Gastroesophageal sphincter (tissue), 4 donors: ENCODE data around the gene YDJC. TPM values are rescaled to one million over a fixed set of nuclear protein-coding genes. Genes with fewer than 3 reads are reported as not detected.
"Not testable (repeated sequence)": the region's sequence is repeated elsewhere in the genome, so short reads cannot be mapped to it uniquely, and the experiment has no call there.

Experiments
- ATAC-seq: fragments of 150-250 bp; one replicate; pipeline ENCODE4 v1.9.1; 2016; ENCODE audit warnings: mild to moderate bottlenecking, moderate library complexity
- H3K27ac ChIP-seq, 4 donors: fragments of 200-600 bp; sonication (generic) in 3 of 4; 1 replicate in 3 of 4; 2 replicates in 1 of 4; pipeline ENCODE4 v1.5.1; 2016 to 2019
- H3K27me3 ChIP-seq: fragments of 200-600 bp; sonication (generic); one replicate; pipeline ENCODE4 v1.5.1; 2019
- H3K36me3 ChIP-seq, 2 donors: fragments of 200-600 bp; sonication (generic); one replicate each; pipeline ENCODE4 v1.5.1; 2019; ENCODE audit warnings: control low read depth in 1 of 2
- H3K4me1 ChIP-seq, 3 donors: fragments of 200-600 bp; sonication (generic); 1 replicate in 2 of 3; 2 replicates in 1 of 3; pipeline ENCODE4 v1.5.1; 2016 to 2019; ENCODE audit warnings: control low read depth in 2 of 3
- H3K4me3 ChIP-seq, 2 donors: fragments of 200-600 bp; sonication (generic); one replicate each; pipeline ENCODE4 v1.5.1; 2019; ENCODE audit warnings: mild to moderate bottlenecking in 1 of 2, moderate library complexity in 1 of 2
- H3K9me3 ChIP-seq, 3 donors: fragments of 200-600 bp; sonication (generic); one replicate each; pipeline ENCODE4 v1.5.1; 2017 to 2019; ENCODE audit warnings: control low read depth in 2 of 3
- CTCF ChIP-seq, 4 experiments: fragments of 200-600 bp in 2 of 4; fragments of 450-650 bp in 2 of 4; sonication (generic) in 1 of 4; IDR thresholded peaks; one replicate each; pipeline ENCODE4 v1.5.1; 2017 to 2019; ENCODE audit warnings: antibody characterized with exemption in 4 of 4, mild to moderate bottlenecking in 2 of 4, moderate library complexity in 2 of 4
- EP300 ChIP-seq: sonication (generic); formaldehyde crosslinking; IDR thresholded peaks from one replicate; pipeline ENCODE4 v1.6.1; 2017; ENCODE audit warnings: antibody characterized with exemption, mild to moderate bottlenecking
- POLR2A ChIP-seq, 2 donors: fragments of 450-650 bp; IDR thresholded peaks; one replicate each; pipeline ENCODE4 v1.6.1; 2017; ENCODE audit warnings: antibody characterized with exemption in 2 of 2, mild to moderate bottlenecking in 2 of 2, moderate library complexity in 1 of 2
- POLR2AphosphoS5 ChIP-seq: sonication (generic); formaldehyde crosslinking; IDR thresholded peaks from one replicate; pipeline ENCODE4 v1.6.1; 2017; ENCODE audit warnings: antibody characterized with exemption
- WGBS, 2 donors: methylation state at CpG; one replicate each; pipeline ENCODE4 v1.1.5; 2018; ENCODE audit warnings: low coverage in 1 of 2; 5-methylcytosine and 5-hydroxymethylcytosine counted together
- total RNA-seq, 4 donors: library from RNA; depleted of rRNA; stranded (reverse); fragments of >200 nt; gene quantifications; one replicate each; pipeline ENCODE4 v1.1.0, GENCODE V29; 2016

The YDJC gene
- total RNA-seq, 4 donors from 2014 or later: 13.1 to 23.6 (median 22.1) TPM

- no peaks in the 10 kb centered on the region for H3K9me3 ChIP-seq
- ATAC-seq: no peak
- WGBS, 2 donors: 81 to 96% methylated on average over 3 to 5 of the region's 6 CpGs
- H3K4me1 ChIP-seq: peaks cover 0 to 33% (median 4%) of the 10 kb centered on the region in 3 donors
- H3K27me3 ChIP-seq: no peaks in the 10 kb centered on the region
- H3K4me3 ChIP-seq: no peak overlapping the region
- H3K36me3 ChIP-seq: peaks cover 0 to 32% of the 10 kb centered on the region in 2 donors
- TF ChIP-seq POLR2A (IDR thresholded peaks at IDR 0.05) (no peak), POLR2AphosphoS5 (no peak), CTCF (IDR thresholded peaks at IDR 0.05) (no peak), EP300 (no peak)
- no peak overlapping the region for H3K27ac ChIP-seq
Observed at GRCh38 chr22:21599053-21599893, 30.5 kb downstream of the YDJC start.

GRCh38 chr22:21598302-21598701 lies 31.5 kb downstream of the YDJC start:
- Histone ChIP-seq H3K27me3 (no peaks in the 10 kb centered on the region), H3K4me3 (no peak overlapping the region), H3K4me1 (peaks cover 0 to 43% (median 4%) of the 10 kb centered on the region in 3 donors), H3K9me3 (no peaks in the 10 kb centered on the region), H3K36me3 (peaks cover 0 to 41% of the 10 kb centered on the region in 2 donors), H3K27ac (no peak overlapping the region)
- no peak for ATAC-seq
- no peak for TF ChIP-seq POLR2AphosphoS5
- no peak for TF ChIP-seq CTCF (IDR thresholded peaks at IDR 0.05)
- TF ChIP-seq POLR2A (IDR thresholded peaks at IDR 0.05): no peak
- TF ChIP-seq EP300: no peak
- 78% methylated on average over 3 of the region's 3 CpGs; no CpG with 5 or more reads in 1 of the 2 donors for WGBS, 2 donors

- H3K27me3 ChIP-seq, H3K27ac ChIP-seq, H3K4me3 ChIP-seq, ATAC-seq, H3K9me3 ChIP-seq: not testable (repeated sequence)
- peaks cover 0 to 47% of the 10 kb centered on the region in 2 donors for H3K36me3 ChIP-seq
- 90 to 92% methylated on average over 6 to 13 of the region's 13 CpGs for WGBS, 2 donors
- peaks cover 0 to 61% (median 10%) of the 10 kb centered on the region in 3 donors for H3K4me1 ChIP-seq
Observed at GRCh38 chr22:21596356-21597135, 33.3 kb downstream of the YDJC start.

GRCh38 chr22:21594865-21595452 lies 34.9 kb downstream of the YDJC start:
- no peak for ATAC-seq
- peaks cover 0 to 47% of the 10 kb centered on the region in 2 donors for H3K36me3 ChIP-seq
- WGBS, 2 donors: 20 to 63% methylated on average over 2 of the region's 5 CpGs
- TF ChIP-seq POLR2AphosphoS5 (no peak), CTCF (IDR thresholded peaks at IDR 0.05) (no peak), POLR2A (IDR thresholded peaks at IDR 0.05) (no peak), EP300 (no peak)
- H3K4me3 ChIP-seq: no peak overlapping the region
- no peaks in the 10 kb centered on the region for H3K27me3 ChIP-seq
- H3K27ac ChIP-seq: peak overlapping the region in 1 of 4 donors; percentile 24
- H3K4me1 ChIP-seq: peaks cover 0 to 73% (median 22%) of the 10 kb centered on the region in 3 donors
- H3K9me3 ChIP-seq: no peaks in the 10 kb centered on the region
